ENCODE data around the gene SLC2A10.

Gene SLC2A10

DNA sequence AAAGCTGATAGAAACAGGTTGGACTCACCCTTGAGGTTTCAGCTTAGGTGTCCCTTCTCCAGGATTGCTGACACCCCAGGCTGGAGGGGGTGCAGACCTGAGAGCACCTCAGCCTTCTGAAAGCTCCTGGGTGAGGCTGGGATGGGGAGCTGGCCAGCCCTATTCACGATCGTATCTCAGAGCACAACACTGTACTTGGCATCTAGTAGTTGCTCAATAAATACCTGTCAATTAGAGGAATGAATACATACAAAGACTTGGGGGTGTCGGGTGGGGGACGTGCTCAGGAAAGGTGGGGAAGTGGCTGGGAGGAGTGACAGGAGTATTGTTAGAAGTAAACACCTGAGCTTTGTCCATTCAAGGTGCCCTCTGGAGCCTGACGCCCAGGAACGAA lies 61.7 kb downstream of the SLC2A10 start:
- H3K4me3 ChIP-seq (ENCODE audit: low read depth, low read length), result no peak overlapping the region
- TF ChIP-seq, protein P1, sequence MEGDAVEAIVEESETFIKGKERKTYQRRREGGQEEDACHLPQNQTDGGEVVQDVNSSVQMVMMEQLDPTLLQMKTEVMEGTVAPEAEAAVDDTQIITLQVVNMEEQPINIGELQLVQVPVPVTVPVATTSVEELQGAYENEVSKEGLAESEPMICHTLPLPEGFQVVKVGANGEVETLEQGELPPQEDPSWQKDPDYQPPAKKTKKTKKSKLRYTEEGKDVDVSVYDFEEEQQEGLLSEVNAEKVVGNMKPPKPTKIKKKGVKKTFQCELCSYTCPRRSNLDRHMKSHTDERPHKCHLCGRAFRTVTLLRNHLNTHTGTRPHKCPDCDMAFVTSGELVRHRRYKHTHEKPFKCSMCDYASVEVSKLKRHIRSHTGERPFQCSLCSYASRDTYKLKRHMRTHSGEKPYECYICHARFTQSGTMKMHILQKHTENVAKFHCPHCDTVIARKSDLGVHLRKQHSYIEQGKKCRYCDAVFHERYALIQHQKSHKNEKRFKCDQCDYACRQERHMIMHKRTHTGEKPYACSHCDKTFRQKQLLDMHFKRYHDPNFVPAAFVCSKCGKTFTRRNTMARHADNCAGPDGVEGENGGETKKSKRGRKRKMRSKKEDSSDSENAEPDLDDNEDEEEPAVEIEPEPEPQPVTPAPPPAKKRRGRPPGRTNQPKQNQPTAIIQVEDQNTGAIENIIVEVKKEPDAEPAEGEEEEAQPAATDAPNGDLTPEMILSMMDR (IDR thresholded peaks at IDR 0.05; ENCODE audit: low read depth, low read length, missing control alignments), result no peak
- no peak for DNase-seq (ENCODE audit: low read depth)
- in situ Hi-C loops (cut with HindIII; ENCODE audit: low sequenced_read_pairs), result no loop called here

DNA sequence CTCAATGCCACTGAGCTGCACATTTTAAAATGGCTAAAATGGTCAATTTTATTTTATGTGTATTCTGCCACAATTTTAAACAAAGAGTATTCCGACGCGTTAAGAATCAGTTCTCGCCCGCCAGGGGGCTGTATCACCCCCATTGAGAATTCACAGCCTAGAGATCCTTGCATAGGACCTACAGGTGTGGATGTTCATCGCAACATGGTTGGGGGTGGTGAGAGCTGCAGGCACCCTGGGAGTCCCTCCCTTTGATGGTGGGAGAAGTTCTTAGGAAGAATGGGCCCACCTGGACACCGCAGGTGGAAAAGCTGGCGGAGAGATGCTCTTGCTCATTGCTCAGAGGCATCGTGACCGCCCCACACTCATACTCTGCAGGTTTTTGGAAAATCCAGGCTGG lies 63.5 kb downstream of the SLC2A10 start:
- in situ Hi-C loops (cut with HindIII; ENCODE audit: low sequenced_read_pairs), result no loop called here
- no peak for DNase-seq (ENCODE audit: low read depth)
- TF ChIP-seq, protein P1 (IDR thresholded peaks at IDR 0.05; ENCODE audit: low read depth, low read length, missing control alignments), result no peak
- no peak overlapping the region for H3K4me3 ChIP-seq (ENCODE audit: low read depth, low read length)

DNA sequence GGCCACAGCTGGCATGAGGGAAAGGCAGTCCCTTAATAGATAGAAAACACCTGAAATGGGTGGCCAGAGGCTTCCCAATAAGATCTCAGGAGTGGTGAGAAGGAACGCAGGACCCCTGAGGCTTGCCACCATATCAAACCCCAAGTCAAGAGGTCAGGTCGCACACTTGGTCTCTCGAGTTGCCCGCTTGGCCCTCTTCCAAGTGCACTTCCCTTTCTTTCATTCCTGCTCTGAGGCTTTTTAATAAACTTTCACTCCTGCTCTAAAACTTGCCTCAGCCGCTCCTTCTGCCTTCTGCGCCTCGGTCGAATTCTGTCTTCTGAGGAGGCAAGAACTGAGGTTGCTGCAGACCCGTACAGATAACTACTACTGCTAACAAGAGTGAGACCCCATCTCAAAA lies 64.2 kb downstream of the SLC2A10 start:
- in situ Hi-C loops (cut with HindIII; ENCODE audit: low sequenced_read_pairs), result no loop called here
- TF ChIP-seq, protein P1 (IDR thresholded peaks at IDR 0.05; ENCODE audit: low read depth, low read length, missing control alignments), result no peak
- no peak overlapping the region for H3K4me3 ChIP-seq (ENCODE audit: low read depth, low read length)
- DNase-seq (ENCODE audit: low read depth), result no peak

DNA sequence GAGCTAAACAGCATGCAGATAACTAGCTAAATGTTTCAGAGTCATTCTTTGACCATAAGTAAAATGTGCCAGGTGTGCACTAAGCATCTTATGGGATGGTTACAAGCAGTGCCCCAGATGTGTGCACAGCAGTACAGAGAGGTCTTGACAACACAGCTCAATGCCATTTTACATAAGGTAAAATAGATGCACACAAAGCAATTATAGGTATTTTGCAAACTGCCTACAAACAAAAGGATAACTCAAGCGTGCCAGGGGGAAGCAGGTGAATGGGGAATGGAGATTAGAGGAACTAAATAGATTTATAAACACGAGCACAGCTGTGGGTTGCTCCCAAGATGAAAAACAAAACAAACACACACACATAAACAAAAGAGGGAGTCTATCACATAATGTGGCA lies 64.8 kb downstream of the SLC2A10 start:
- DNase-seq (ENCODE audit: low read depth), result no peak
- in situ Hi-C loops (cut with HindIII; ENCODE audit: low sequenced_read_pairs), result no loop called here
- TF ChIP-seq, protein P1 (IDR thresholded peaks at IDR 0.05; ENCODE audit: low read depth, low read length, missing control alignments), result no peak
- no peak overlapping the region for H3K4me3 ChIP-seq (ENCODE audit: low read depth, low read length)

DNA sequence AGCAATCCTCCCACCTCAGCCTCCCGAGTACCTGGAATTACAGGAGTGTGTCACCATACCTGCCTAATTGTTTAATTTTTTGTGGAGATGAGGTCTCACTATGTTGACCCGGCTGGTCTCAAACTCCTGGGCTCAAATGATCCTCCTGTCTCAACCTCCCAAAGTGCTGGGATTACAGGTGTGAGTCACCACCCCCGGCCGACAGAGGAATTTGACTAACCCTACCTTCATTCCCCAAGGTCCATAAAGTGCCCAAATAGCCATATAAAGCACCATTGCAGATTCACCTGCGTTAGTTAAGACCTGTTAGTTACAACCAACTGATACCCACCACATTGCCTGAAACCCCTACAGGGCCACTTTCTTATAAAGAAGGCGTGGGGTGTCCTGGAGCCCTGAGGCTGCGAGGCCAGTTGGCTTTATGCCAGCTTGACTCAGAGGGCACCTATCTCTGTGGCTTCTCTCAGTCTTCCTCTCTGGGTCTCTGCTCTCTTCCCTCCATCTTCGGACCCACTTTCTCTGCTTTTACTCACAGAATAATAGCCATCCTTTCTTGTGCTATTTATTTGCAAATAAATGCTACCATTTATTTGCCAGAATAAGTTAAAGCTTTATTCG lies 65.6 kb downstream of the SLC2A10 start:
- no peak for DNase-seq (ENCODE audit: low read depth)
- in situ Hi-C loops (cut with HindIII; ENCODE audit: low sequenced_read_pairs), result no loop called here
- no peak overlapping the region for H3K4me3 ChIP-seq (ENCODE audit: low read depth, low read length)
- TF ChIP-seq, protein P1 (IDR thresholded peaks at IDR 0.05; ENCODE audit: low read depth, low read length, missing control alignments), result no peak

DNA sequence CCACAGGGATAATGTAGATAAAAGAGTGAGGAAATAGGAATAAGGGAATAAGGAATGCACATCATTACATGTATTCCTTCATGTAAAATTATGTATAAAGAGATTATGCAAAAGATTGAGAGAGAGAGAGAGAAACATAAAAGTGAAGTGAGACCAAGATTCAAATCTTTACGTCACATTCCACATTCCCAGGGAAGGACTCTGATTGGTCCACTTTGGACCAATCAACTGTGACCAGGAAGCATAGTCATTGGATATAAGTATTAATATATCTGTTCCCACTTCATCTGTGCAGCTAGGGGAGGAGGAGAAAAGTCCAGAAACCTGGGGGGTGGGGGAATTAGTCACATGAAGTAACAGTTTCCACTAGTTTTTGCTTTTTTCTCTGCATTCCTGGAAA lies 66.4 kb downstream of the SLC2A10 start:
- no peak overlapping the region for H3K4me3 ChIP-seq (ENCODE audit: low read depth, low read length)
- TF ChIP-seq, protein P1 (IDR thresholded peaks at IDR 0.05; ENCODE audit: low read depth, low read length, missing control alignments), result no peak
- DNase-seq (ENCODE audit: low read depth), result no peak
- in situ Hi-C loops (cut with HindIII; ENCODE audit: low sequenced_read_pairs), result no loop called here

Measured in astrocyte of the cerebellum (primary cell).